ENCODE results near the gene ENTR1. TPM values are rescaled to one million over a fixed set of nuclear protein-coding genes. Genes with fewer than 3 reads are reported as not detected.

ENTR1 gene
- total and polyA plus RNA-seq, 12 donors = 11.5 to 26.9 (median 15.8) TPM

DNA sequence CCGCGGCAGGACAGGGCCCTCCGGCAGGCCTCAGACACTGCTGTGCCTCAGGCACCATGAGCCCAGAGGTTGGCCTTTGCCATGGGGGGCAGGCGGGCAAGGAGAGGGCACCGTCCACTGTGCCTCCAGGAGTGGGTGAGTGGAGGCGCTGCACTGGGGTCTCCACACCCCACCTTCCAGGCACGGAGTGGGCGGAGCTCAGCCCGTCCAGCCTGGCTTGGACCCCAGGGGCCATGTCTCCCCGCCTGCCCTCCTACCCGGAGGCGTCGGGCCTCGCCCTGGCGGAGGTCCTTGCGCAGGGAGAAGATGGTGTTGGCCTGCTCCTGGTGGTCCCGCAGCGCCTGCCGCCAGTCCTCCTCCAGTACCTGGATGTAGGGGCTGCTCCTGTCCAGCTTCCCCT is 40.4 kb downstream of the ENTR1 start:
- TF ChIP-seq, protein P1, sequence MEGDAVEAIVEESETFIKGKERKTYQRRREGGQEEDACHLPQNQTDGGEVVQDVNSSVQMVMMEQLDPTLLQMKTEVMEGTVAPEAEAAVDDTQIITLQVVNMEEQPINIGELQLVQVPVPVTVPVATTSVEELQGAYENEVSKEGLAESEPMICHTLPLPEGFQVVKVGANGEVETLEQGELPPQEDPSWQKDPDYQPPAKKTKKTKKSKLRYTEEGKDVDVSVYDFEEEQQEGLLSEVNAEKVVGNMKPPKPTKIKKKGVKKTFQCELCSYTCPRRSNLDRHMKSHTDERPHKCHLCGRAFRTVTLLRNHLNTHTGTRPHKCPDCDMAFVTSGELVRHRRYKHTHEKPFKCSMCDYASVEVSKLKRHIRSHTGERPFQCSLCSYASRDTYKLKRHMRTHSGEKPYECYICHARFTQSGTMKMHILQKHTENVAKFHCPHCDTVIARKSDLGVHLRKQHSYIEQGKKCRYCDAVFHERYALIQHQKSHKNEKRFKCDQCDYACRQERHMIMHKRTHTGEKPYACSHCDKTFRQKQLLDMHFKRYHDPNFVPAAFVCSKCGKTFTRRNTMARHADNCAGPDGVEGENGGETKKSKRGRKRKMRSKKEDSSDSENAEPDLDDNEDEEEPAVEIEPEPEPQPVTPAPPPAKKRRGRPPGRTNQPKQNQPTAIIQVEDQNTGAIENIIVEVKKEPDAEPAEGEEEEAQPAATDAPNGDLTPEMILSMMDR (IDR thresholded peaks at IDR 0.05) = no peak
- intact Hi-C loops (cut with DNase I) = no loop called here
- Histone ChIP-seq H3K4me1 (peaks cover 0 to 32% (median 6%) of the 10 kb centered on the region in 9 donors), H3K27me3 (no peaks in the 10 kb centered on the region), H3K9me3 (no peaks in the 10 kb centered on the region), H3K4me3 (no peak overlapping the region), H3K36me3 (peaks cover 0 to 15% (median 0%) of the 10 kb centered on the region in 9 donors), H3K27ac (no peak overlapping the region)
- 95% methylated on average over 19 of the region's 19 CpGs for WGBS, 2 donors
- DNase-seq = no peak
- no peak for ATAC-seq

DNA sequence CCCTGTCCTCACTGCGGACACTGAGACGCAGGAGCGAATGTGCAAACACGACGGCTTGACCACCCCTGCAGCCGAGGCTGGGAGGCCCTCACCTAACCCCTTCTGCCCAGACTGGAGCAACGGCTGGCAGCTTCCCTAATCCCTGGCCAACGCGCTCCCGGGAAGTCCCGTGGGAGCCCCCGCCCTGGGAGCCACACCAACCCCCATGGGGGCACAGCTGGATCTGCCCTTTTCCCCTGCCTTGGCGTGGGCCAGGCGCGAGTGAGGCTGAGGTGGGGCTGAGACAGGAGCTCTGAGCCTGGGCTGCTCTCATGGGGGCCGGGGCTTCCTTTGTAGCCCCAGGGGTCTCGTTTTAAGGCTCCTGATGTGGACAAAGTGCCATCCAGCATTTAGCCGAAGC is 42.2 kb downstream of the ENTR1 start:
- Histone ChIP-seq H3K4me1 (peaks cover 5 to 40% (median 9%) of the 10 kb centered on the region in 9 donors), H3K27ac (no peak overlapping the region), H3K9me3 (no peaks in the 10 kb centered on the region), H3K27me3 (no peaks in the 10 kb centered on the region), H3K4me3 (no peak overlapping the region), H3K36me3 (peaks cover 0 to 15% (median 0%) of the 10 kb centered on the region in 9 donors)
- 79 to 84% methylated on average over 18 of the region's 18 CpGs for WGBS, 2 donors
- intact Hi-C loops (cut with DNase I) = no loop called here
- DNase-seq (no peak), ATAC-seq (no peak)
- TF ChIP-seq, protein P1 (IDR thresholded peaks at IDR 0.05) = no peak

DNA sequence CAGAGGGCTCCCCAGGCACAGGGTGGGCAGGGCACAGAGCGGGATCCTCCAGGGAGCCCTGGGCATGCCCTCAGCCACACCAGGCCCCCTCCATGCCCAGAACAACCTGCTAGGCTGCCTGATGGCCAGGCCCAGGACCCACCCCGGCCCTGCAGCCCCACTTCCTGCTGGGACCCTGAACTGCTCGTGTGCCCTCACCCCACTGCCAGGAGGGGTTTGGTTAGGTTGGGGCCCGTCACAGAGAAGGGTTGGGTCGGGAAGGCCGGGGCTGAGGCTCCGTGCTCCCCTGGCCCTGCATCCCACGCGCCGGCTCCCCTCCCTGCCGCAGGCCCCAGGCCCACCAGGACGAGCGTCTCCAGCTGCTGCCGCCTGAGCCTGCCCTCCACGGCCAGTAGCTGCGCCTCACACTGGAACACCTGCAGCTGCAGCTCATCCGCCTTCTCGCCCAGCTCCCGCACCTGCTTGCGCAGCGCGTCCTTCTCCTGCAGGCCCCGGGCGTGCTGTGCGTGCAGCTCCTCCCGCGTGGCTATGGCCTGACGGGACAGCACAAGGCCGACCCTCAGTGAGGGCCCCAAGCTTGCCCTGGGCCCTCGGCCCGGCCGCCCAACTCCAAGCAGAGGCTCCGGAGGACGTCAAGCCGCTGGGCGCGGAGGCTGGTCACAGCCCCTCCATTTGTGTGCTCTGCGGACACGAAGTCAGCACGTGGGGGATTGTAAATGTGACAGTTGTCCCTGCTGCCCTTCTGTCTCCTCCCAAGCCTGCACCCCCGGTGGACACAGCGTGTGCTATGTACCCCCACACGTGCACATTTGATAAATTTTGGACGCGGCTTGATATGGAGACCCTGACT is 42.9 kb downstream of the ENTR1 start:
- 86 to 88% methylated on average over 45 of the region's 45 CpGs for WGBS, 2 donors
- TF ChIP-seq, protein P1 (IDR thresholded peaks at IDR 0.05) = no peak
- Histone ChIP-seq H3K4me3 (no peak overlapping the region), H3K9me3 (no peaks in the 10 kb centered on the region), H3K27ac (no peak overlapping the region), H3K27me3 (no peaks in the 10 kb centered on the region), H3K4me1 (peaks cover 6 to 39% (median 13%) of the 10 kb centered on the region in 9 donors), H3K36me3 (peaks cover 0 to 15% (median 0%) of the 10 kb centered on the region in 9 donors)
- DNase-seq (no peak), ATAC-seq (no peak)
- intact Hi-C loops (cut with DNase I) = no loop called here

DNA sequence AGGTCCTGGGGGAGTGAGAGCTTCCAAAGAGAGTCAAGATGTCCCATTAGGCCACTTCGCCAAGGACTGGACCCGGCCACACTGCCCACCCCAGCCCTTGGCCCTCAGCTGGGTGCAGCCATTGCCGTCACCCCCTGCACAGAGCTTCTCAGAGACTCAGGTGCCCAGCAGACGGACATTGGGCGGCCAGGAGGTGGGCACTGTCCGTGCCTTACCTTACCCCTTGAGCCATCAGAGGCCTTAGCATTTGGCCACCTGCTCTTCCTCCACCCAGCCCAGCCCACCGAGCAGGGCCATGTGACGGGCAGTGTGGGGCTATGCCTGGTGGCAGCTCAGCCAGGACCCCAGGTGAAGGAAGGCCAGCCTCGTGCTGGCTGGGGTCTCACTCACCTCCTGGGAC is 43.6 kb downstream of the ENTR1 start:
- peaks cover 13 to 40% (median 17%) of the 10 kb centered on the region in 9 donors for H3K4me1 ChIP-seq
- no peak overlapping the region for H3K4me3 ChIP-seq
- peaks cover 0 to 15% (median 0%) of the 10 kb centered on the region in 9 donors for H3K36me3 ChIP-seq
- TF ChIP-seq, protein P1 (IDR thresholded peaks at IDR 0.05) = no peak
- H3K9me3 ChIP-seq = no peaks in the 10 kb centered on the region
- DNase-seq (no peak), ATAC-seq (no peak)
- 94% methylated on average over 9 of the region's 9 CpGs for WGBS, 2 donors
- H3K27me3 ChIP-seq = no peaks in the 10 kb centered on the region
- no peak overlapping the region for H3K27ac ChIP-seq
- intact Hi-C loops (cut with DNase I) = no loop called here

Measured in heart right ventricle (tissue), 16 donors.